Tibial nerve (tissue), 3 donors: ENCODE measurements around the gene CCDC121.

Experiments used
- POLR2A ChIP-seq, 2 donors: fragments of 450-650 bp; IDR thresholded peaks; one replicate each; pipeline ENCODE4 v1.6.1; 2017; ENCODE audit warnings: antibody characterized with exemption in 2 of 2, mild to moderate bottlenecking in 2 of 2, moderate library complexity in 2 of 2
- TF ChIP-seq, protein P1 (sequence below), 5 experiments: fragments of 200-600 bp in 3 of 5; fragments of 450-650 bp in 2 of 5; sonication (generic) in 3 of 5; IDR thresholded peaks; one replicate each; pipeline ENCODE4 v1.5.1; 2016 to 2019; ENCODE audit warnings: antibody characterized with exemption in 5 of 5, mild to moderate bottlenecking in 3 of 5, moderate library complexity in 2 of 5

DNA sequence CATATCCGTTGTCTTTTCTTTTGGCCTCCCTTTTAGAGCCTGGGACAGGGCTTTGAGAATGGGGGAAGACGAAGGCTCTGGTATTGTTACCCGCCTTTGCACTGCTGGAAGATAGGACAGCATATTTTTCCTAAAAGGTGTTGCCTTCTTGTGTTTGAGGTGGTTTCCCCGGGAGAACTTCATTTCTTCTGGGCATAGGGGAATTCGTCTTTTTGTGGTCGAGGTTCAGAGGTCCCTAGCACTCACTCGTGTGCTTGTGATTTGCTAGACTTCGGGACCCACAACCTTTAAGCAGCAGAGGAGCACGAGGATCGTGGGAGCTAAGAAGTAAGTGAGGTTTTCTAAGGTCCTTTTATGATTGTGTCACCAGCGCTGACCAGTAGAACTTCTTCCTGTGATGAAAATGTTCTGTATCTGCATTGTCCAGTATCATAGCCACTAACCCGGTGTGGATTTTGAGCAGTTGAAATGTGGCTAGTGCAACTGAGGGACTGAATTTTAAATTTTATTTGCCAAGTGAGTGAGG is 45.4 kb downstream of the CCDC121 start:
- TF ChIP-seq, protein P1, sequence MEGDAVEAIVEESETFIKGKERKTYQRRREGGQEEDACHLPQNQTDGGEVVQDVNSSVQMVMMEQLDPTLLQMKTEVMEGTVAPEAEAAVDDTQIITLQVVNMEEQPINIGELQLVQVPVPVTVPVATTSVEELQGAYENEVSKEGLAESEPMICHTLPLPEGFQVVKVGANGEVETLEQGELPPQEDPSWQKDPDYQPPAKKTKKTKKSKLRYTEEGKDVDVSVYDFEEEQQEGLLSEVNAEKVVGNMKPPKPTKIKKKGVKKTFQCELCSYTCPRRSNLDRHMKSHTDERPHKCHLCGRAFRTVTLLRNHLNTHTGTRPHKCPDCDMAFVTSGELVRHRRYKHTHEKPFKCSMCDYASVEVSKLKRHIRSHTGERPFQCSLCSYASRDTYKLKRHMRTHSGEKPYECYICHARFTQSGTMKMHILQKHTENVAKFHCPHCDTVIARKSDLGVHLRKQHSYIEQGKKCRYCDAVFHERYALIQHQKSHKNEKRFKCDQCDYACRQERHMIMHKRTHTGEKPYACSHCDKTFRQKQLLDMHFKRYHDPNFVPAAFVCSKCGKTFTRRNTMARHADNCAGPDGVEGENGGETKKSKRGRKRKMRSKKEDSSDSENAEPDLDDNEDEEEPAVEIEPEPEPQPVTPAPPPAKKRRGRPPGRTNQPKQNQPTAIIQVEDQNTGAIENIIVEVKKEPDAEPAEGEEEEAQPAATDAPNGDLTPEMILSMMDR (IDR thresholded peaks at IDR 0.05): no peak
- no peak for TF ChIP-seq POLR2A (IDR thresholded peaks at IDR 0.05)
